Measurements from ENCODE around the gene HSPA1B.
"Not testable (repeated sequence)": the region's sequence is repeated elsewhere in the genome, so short reads cannot be mapped to it uniquely, and the experiment has no call there.

The HSPA1B gene

DNA sequence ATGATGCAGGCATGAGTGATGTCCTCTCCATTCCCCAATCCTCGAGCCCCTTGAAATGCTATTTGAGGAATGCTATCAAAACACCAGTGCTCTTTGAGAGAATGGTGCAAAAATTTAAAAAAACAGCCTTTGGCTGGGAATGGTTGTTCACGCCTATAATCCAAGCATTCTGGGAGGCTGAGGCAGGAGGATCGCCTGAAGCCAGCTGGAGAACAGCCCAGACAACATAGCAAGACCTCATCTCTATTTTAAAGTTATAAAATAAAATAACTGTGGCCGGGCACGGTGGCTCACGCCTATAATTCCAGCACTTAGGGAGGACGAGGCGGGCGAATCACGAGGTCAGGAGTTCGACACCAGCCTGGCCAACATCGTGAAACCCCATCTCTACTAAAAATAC is 27.8 kb upstream of the HSPA1B start:
- no peak for DNase-seq

DNA sequence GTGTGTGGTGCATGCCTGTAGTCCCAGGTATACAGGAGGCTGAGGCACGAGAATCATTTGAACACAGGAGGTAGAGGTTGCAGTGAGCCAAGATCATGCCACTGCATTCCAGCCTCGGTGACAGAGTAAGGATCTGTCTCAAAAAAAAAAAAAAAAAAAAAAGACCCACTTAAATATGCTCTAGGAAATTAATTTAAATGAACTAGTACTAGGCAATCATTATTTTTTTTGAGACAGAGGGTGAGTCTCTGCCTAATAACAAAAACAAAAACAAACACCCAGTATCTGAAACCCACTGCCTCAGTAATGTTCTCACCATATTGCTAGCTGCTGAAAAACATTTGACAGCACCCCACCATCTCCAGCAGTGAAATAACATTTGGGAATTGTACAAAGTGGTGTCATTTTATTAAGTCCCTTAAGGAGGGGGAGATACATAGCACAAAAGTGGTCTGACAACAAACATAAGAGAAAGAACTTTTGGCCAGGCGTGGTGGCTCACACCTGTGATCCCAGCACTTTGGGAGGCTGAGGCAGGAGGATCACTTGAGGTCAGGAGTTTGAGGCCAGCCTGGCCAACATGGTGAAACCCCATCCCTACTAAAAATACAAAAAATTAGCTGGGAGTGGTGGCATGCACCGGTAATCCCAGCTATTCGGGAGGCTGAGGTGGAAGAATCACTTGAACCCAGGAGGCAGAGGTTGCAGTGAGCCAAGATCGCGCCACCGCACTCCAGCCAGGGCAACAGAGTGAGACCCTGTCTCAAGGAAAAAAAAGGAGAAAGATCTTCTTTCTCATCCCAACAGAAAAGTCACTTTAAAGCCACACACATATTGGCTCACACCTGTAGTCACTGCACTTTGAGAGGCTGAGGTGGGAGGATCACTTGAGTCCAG is 26.3 kb upstream of the HSPA1B start:
- not testable (repeated sequence) for DNase-seq

DNA sequence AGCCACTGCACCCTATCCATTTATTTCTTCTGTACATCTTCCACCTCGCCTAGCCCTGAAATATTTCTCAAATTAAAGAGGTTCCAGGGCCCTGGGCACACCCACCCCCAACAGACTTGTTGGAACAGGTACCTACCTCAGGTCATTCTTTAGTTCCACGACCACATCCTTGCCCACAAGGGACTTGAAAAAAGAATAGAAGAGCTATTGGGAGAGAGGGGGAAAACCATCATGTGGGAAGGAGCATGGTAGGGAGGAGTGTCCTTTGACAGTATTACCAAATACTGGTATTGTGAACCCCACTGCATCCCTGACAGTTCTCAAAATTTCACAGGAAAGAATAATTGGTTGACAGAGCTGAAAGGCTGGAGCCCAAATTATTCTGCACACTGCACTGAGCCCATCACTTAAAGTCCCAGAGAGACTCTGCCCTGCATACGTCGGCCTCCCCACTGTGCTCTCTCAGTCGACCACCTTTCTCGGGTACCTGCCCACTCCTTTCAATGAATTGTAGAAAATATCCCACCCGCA is 21.5 kb upstream of the HSPA1B start:
- no peak for DNase-seq

DNA sequence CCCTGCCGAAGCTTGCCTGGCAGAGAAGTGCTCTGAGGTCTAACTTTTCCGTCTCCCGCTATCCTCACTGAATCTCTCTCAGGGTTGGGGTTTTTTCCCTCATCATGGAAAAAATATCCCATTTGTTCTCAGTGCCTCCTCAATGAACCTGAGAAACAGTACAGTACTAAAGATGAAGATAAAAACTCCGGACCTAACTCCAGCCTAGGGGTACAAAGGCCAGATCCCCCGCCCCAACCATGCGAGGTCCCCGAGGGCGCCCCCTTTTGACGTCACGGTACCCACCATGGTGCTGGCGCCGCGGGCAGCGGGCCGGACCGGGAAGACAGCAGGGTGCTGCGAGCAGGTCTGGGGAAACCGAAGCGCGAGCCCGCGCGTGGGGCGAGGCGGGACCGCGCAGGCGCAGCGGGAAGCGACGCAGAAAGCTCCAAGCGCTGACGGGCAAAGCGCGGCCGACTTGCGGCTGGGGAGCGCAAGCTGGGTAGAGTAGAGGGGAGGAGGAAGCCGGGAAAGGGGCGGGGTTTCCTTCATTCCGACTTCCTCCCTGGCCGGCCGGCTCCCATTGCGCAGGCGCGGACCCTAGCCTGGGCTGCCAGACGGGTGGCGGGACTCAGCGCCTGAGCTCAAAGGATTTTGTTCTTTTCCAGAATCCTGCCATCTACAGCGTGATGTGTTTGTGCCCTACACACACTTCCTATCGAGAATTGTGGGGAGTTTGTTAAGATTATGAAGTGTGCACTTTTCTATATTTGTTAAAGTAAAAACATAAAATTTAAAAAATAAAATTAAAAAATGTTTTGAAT is 20.9 kb upstream of the HSPA1B start, which contains the start of gene LSM2:
TSS of gene LSM2 (minus strand) at position 497 of the 803 bp plus-strand sequence. CDS start at position 288, 209 bp downstream.
- peak; percentile 95 for DNase-seq

DNA sequence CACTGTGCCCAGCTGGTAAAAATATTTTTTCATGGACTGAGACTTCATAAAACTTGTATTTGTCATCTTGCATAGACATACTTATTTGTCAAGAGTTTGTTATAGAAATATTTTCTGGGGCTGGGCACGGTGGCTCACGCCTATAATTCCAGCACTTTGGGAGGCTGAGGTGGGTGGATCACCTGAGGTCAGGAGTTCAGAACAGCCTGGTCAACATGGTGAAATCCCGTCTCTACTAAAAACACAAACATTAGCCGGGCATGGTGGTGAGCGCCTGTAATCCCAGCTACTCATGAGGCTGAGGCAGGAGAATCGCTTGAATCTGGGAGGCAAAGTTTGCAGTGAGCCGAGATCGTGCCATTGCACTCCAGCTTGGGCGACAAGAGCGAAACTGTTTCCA is 18.9 kb upstream of the HSPA1B start:
- not testable (repeated sequence) for DNase-seq

DNA sequence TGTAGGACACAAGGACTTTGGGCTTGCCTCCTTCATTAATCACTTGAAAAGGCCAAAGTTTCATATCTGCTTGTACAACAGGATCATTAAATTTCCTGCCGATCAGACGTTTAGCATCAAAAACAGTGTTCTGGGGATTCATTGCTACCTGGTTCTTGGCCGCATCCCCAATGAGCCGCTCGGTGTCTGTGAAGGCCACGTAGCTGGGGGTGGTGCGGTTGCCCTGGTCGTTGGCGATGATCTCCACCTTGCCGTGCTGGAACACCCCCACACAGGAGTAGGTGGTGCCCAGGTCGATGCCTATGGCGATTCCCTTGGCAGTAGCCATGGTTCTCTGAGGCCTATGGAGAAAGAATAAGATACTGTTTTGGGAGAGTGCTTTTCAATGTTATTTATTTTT is 15.9 kb upstream of the HSPA1B start:
- no peak for DNase-seq

DNA sequence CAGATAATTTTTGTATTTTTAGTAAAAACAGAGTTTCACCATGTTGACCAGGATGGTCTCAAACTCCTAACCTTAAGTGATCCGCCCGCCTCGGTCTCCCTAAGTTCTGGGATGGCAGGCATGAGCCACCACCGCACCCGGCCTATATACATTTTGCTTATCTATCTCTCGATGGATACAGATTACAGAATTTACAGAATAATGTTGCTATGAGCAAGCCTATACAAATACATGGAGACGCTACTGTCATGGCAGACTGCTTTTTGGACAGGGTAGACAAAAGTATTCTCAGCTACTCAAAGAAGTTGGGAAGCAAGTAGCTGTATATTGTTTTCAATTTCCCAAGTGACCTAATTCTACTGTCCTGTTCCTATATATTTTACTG is 14.1 kb upstream of the HSPA1B start:
- DNase-seq = no peak

DNA sequence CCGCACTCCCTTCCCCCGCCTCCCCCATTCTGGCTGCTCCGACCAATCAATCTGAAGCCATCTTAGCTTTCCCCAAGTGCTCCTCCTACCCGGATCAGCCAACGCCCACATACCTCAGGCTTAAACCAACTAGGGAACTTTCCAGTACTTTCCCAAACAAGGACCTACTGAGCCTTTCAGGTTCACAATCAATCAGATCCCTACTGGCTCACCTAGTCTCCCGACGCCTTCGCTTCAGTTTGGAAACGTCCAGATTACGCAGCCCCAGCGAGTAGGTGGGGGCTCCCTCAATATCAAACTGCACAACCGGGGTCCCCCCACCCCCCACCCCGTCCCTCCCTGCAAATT is 12.9 kb upstream of the HSPA1B start:
- peak; percentile 91 to 92 for DNase-seq

DNA sequence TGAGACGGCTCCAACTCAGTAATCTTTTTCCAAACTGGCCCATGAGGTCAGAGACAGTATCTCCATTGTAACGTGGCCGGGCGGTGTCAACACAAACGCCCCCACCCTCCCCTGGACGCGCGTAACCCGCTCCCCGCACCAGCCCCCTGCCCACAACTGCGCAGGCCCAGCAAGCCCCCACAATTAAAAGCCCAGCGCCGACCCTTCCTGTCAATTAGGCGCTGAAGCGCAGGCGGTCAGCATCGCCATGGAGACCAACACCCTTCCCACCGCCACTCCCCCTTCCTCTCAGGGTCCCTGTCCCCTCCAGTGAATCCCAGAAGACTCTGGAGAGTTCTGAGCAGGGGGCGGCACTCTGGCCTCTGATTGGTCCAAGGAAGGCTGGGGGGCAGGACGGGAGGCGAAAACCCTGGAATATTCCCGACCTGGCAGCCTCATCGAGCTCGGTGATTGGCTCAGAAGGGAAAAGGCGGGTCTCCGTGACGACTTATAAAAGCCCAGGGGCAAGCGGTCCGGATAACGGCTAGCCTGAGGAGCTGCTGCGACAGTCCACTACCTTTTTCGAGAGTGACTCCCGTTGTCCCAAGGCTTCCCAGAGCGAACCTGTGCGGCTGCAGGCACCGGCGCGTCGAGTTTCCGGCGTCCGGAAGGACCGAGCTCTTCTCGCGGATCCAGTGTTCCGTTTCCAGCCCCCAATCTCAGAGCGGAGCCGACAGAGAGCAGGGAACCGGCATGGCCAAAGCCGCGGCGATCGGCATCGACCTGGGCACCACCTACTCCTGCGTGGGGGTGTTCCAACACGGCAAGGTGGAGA is 12.3 kb upstream of the HSPA1B start, which contains the start of the genes HSPA1A and HSPA1L:
TSS of gene HSPA1A (plus strand) at position 519 of the 814 bp plus-strand sequence. CDS start at position 733, 214 bp downstream.
TSS of gene HSPA1L (minus strand) at position 259 of the 814 bp plus-strand sequence. CDS start 3,311 bp downstream, outside the sequence.
- DNase-seq = peak; percentile 94 to 96

DNA sequence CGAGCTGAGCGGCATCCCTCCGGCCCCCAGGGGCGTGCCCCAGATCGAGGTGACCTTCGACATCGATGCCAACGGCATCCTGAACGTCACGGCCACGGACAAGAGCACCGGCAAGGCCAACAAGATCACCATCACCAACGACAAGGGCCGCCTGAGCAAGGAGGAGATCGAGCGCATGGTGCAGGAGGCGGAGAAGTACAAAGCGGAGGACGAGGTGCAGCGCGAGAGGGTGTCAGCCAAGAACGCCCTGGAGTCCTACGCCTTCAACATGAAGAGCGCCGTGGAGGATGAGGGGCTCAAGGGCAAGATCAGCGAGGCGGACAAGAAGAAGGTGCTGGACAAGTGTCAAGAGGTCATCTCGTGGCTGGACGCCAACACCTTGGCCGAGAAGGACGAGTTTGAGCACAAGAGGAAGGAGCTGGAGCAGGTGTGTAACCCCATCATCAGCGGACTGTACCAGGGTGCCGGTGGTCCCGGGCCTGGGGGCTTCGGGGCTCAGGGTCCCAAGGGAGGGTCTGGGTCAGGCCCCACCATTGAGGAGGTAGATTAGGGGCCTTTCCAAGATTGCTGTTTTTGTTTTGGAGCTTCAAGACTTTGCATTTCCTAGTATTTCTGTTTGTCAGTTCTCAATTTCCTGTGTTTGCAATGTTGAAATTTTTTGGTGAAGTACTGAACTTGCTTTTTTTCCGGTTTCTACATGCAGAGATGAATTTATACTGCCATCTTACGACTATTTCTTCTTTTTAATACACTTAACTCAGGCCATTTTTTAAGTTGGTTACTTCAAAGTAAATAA is 10.2 kb upstream of the HSPA1B start:
- not testable (repeated sequence) for DNase-seq

DNA sequence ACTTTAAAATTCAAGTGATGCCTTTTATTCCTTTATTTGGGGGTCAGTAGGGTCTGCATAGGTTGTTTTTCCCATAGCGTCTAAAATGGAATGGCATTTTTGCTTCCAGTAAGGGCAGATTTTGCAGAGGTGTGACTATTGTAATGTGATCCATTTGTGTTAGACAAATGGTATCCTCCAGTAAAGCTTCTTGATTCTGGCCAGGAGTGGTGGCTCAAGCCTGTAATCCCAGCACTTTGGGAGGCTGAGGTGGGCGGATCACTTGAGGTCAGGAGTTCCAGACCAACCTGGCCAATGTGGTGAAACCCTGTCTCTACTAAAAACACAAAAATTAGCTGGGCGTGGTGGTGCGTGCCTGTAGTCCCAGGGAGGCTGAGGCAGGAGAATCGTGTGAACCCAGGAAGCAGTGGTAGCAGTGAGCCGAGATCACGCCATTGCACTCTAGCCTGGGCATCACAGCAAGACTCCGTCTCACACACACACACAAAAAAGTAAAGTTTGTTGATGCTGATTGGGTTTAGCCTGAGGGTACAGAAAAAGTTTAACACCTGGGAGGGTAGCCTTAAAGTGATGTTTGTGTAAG is 9.5 kb upstream of the HSPA1B start:
- DNase-seq = not testable (repeated sequence)

DNA sequence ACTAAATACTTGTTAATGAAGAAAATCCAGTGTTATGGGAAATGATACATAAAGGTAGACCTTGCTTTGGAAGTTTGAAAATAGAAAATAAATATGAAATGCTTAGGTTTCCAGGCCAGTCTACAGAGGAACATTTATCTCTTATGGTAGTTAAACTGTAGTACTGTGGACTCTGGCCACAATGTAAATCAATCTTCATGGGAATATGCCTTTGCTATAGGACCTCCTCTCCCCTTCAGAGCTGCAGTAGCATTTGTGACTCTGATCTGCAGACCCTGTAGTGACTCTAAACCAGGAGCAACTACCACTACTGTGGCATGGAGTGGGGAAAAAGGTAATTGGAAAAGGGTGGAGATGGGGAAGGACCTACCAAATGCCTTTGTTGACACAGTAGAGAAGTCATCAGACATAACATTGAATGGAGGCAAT is 7.7 kb upstream of the HSPA1B start:
- no peak for DNase-seq

DNA sequence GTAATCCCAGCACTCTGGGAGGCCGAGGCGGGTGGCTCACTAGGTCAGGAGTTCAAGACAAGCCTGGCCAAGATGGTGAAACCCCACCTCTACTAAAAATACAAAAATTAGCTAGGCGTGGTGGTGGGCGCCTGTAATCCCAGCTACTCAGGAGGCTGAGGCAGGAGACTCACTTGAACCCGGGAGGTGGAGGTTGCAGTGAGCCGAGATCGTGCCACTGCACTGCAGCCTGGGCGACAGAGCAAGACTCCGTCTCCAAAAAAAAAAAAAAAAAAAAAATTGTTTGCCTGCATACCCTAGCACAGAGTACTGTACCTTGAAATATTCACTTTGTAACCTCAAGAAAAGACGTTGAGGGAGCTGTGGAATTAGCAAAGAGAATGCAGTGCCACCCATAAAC is 7.1 kb upstream of the HSPA1B start:
- DNase-seq = not testable (repeated sequence)

DNA sequence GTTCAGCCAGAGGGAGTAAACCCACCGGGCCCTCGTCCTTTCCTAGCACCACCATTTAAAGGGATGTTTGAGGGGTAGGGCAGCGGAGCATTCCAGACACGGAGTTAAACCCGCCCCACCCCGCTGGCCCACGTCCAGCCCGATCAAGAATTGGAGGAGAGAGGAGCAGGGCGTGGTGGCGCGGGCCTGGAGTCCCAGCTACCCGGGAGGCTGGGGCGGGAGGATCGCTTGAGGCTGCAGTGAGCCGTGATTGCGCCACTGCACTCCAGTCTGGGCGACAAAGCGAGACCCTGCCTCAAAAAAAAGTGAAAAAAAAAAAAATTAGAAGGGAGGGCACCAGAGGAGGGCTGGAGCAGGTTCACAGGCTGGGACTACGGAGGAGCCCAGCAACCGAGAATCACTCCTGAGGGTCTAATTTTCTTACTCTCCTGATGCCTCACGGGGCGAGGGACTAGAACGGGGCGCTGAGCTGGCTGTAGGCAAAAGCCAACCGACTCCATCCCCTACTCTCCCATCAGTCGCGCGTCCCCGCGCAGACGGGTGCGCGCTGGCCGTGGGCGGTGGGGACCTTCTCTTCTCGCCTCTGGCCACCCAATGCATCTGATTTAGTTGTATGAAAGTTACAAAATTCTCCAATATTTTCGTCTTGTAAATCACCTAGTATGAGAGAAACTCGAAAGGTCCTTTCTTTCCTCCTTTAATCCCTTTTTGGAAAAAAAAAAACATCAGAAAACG is 6.1 kb upstream of the HSPA1B start:
- DNase-seq = peak in 1 of 2 experiments; percentile 65

DNA sequence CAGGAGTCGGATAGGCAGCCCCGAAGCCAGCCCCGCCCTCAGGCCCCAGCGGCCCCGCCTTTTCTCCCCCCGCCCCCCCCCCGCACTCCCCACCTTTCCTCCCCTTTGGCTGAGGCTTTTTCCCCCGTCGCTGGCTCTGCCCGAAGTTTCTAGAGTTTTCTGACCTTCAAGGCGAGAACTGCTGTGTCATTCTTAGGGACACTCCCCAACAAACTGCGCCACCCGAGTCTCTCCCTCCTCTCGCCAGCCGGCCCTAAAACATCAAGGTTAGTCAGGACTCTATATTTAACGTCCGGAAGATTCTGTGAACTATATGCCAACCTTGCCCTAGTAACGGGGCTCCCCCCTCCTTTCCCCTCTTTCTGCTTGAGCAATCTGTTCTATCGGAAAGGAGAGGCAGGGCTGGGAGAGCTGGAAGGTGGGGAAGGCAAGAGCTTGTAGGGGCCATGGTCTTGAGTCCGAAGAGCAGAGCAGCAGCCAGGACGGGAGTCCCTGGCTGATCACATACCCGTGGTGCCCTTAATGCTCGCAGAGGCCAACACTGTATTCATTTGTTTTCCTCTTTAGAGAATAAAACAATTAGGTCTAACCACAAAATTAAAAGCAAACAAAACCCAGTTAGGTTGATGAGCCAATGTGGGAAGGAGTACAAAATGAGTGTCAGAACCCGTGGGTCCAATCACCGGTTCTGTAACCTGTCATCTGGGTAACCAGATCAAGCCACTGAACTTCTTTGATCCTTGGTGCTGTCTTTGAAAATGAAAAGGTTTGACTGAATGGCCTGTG is 5.3 kb upstream of the HSPA1B start:
- DNase-seq = peak in 1 of 2 experiments; percentile 51

DNA sequence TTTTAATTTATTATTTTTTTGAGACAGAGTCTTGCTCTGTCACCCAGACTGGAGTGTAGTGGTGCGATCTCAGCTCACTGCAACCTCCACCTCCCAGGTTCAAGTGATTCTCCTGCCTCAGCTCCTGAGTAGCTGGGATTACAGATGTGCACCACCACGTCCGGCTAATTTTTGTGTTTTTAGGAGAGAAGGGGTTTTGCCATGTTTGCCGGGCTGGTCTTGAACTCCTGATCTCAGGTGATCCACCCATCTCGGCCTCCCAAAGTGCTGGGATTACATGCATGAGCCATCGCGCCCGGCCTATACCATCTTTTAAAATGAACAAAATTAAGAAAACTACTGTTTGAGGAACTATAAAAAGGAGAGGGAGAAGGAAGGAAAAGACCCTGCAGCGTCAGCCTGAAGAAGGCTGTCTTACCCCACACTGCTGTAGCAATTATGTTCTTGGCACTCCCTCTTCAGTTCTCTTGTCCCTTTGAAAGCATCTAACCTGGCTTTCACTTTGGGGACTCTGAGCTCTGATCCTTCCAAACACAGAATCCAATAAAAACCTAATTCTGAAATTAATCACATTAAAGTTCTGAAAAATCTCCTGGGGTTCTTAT is 3.8 kb upstream of the HSPA1B start:
- DNase-seq = not testable (repeated sequence)

DNA sequence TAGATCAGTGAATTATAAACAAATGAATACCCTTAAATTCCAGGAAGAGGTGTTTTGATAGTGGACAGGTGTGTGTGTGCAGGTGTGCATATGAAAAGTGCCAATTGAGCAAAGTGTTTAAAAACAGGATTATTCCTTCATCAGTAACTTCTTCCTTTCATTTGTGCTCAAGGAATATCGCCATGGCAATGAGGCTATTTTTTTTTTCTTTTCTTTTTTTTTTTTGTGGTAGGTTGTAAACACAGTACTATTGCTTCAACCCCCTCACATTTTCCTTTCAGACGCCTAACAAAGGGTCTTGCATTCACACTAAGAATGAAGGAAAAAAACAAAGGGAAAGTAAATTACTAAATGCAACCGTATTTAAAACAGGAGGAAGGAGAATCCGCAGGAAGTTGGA is 2.0 kb upstream of the HSPA1B start:
- no peak for DNase-seq

DNA sequence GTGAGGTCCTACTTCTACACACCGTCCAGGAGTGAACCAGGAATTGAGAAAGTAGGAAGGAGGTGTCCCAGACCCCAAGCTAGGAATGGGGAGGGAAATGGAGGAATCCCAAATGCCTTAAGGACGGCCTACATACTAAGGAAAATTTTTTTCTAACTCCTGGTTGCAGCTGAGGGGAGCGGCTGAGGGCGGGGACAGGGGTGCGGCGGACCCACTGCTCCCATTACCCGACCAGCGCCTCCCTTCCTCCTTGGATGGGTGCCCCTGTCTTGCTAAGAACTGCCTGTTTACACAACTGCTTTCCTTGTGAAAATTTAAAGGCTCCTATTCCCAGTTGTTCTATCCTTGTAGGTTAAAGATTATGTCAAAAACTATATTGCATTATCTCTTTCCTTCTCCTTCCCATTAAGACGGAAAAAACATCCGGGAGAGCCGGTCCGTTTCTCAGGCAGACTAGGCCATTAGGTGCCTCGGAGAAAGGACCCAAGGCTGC is 699 bp upstream of the HSPA1B start:
- DNase-seq = peak in 1 of 2 experiments; percentile 64

Data from NCI-H2081 (cell line).